ENCODE measurements around the gene STAM. TPM values are rescaled to one million over a fixed set of nuclear protein-coding genes. Genes with fewer than 3 reads are reported as not detected.

The STAM gene
- total RNA-seq, 1 experiment from 2014 or later, result 38.8 TPM

GRCh38 chr10:17729630-17730029, 85.7 kb downstream of the STAM start:
- Histone ChIP-seq H3K4me3 (no peak overlapping the region), H3K9me2 (ENCODE audit: insufficient read depth) (no peaks in the 10 kb centered on the region), H3F3A (ENCODE audit: insufficient read depth, low read depth) (no peaks in the 10 kb centered on the region), H2AFZ (no peak overlapping the region), H3K36me3 (ENCODE audit: low read depth) (no peaks in the 10 kb centered on the region), H4K20me1 (ENCODE audit: insufficient read depth) (no peaks in the 10 kb centered on the region), H3K27me3 (ENCODE audit: insufficient read depth, low read depth) (no peaks in the 10 kb centered on the region), H3K9me3 (ENCODE audit: insufficient read depth, low read depth) (no peaks in the 10 kb centered on the region), H3K4me1 (replicated peaks; ENCODE audit: insufficient read depth) (no peaks in the 10 kb centered on the region), H3K79me2 (ENCODE audit: low read depth) (no peaks in the 10 kb centered on the region), H3K27ac (no peak overlapping the region), H3K4me2 (no peak overlapping the region)
- ChIA-PET POLR2A (ENCODE audit: unreplicated experiment) (no interaction called here), CTCF (interaction anchor here (0.5 kb wide), 1 partner anchor 113 kb away, joined by 8 read pairs; no protein-coding TSS in a partner anchor)
- TF ChIP-seq, protein P1, sequence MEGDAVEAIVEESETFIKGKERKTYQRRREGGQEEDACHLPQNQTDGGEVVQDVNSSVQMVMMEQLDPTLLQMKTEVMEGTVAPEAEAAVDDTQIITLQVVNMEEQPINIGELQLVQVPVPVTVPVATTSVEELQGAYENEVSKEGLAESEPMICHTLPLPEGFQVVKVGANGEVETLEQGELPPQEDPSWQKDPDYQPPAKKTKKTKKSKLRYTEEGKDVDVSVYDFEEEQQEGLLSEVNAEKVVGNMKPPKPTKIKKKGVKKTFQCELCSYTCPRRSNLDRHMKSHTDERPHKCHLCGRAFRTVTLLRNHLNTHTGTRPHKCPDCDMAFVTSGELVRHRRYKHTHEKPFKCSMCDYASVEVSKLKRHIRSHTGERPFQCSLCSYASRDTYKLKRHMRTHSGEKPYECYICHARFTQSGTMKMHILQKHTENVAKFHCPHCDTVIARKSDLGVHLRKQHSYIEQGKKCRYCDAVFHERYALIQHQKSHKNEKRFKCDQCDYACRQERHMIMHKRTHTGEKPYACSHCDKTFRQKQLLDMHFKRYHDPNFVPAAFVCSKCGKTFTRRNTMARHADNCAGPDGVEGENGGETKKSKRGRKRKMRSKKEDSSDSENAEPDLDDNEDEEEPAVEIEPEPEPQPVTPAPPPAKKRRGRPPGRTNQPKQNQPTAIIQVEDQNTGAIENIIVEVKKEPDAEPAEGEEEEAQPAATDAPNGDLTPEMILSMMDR (conservative IDR thresholded peaks at IDR 0.05), result no peak
- no peak for TF ChIP-seq EZH2 (IDR thresholded peaks at IDR 0.05; ENCODE audit: low read depth)
- BruUV-seq (replicated peaks), result no TSS peak
- no peak for DNase-seq
- intact Hi-C loops (cut with micrococcal nuclease; ENCODE audit: unreplicated experiment), result no loop called here

- no peak for TF ChIP-seq EZH2 (IDR thresholded peaks at IDR 0.05; ENCODE audit: low read depth)
- TF ChIP-seq, protein P1 (conservative IDR thresholded peaks at IDR 0.05), result no peak
- DNase-seq, result no peak
- Histone ChIP-seq H3K27me3 (ENCODE audit: insufficient read depth, low read depth) (no peaks in the 10 kb centered on the region), H4K20me1 (ENCODE audit: insufficient read depth) (no peaks in the 10 kb centered on the region), H3F3A (ENCODE audit: insufficient read depth, low read depth) (no peaks in the 10 kb centered on the region), H2AFZ (no peak overlapping the region), H3K9me2 (ENCODE audit: insufficient read depth) (no peaks in the 10 kb centered on the region), H3K4me2 (no peak overlapping the region), H3K9me3 (ENCODE audit: insufficient read depth, low read depth) (no peaks in the 10 kb centered on the region), H3K36me3 (ENCODE audit: low read depth) (no peaks in the 10 kb centered on the region), H3K27ac (no peak overlapping the region), H3K79me2 (ENCODE audit: low read depth) (no peaks in the 10 kb centered on the region), H3K4me3 (no peak overlapping the region), H3K4me1 (replicated peaks; ENCODE audit: insufficient read depth) (no peaks in the 10 kb centered on the region)
- ChIA-PET POLR2A (ENCODE audit: unreplicated experiment) (no interaction called here), CTCF (no interaction called here)
- no TSS peak for BruUV-seq (replicated peaks)
- intact Hi-C loops (cut with micrococcal nuclease; ENCODE audit: unreplicated experiment), result no loop called here
These were observed 86.7 kb downstream of the STAM start for GRCh38 chr10:17730667-17731066.

GRCh38 chr10:17731331-17732020, 87.5 kb downstream of the STAM start:
- H3K4me2 ChIP-seq, result no peak overlapping the region
- H3K9me3 ChIP-seq (ENCODE audit: insufficient read depth, low read depth), result no peaks in the 10 kb centered on the region
- TF ChIP-seq, protein P1 (conservative IDR thresholded peaks at IDR 0.05), result no peak
- no peak for TF ChIP-seq EZH2 (IDR thresholded peaks at IDR 0.05; ENCODE audit: low read depth)
- BruUV-seq (replicated peaks), result no TSS peak
- H3K79me2 ChIP-seq (ENCODE audit: low read depth), result no peaks in the 10 kb centered on the region
- H3K27me3 ChIP-seq (ENCODE audit: insufficient read depth, low read depth), result no peaks in the 10 kb centered on the region
- DNase-seq, result no peak
- no peaks in the 10 kb centered on the region for H3K4me1 ChIP-seq (replicated peaks; ENCODE audit: insufficient read depth)
- ChIA-PET CTCF (no interaction called here), POLR2A (ENCODE audit: unreplicated experiment) (interaction anchor here (0.5 kb wide), 1 partner anchor 314 kb away, joined by 4 read pairs; no protein-coding TSS in a partner anchor)
- no peak overlapping the region for H3K4me3 ChIP-seq
- H2AFZ ChIP-seq, result no peak overlapping the region
- H3F3A ChIP-seq (ENCODE audit: insufficient read depth, low read depth), result no peaks in the 10 kb centered on the region
- no peak overlapping the region for H3K27ac ChIP-seq
- H3K36me3 ChIP-seq (ENCODE audit: low read depth), result no peaks in the 10 kb centered on the region
- no peaks in the 10 kb centered on the region for H4K20me1 ChIP-seq (ENCODE audit: insufficient read depth)
- intact Hi-C loops (cut with micrococcal nuclease; ENCODE audit: unreplicated experiment), result no loop called here
- no peaks in the 10 kb centered on the region for H3K9me2 ChIP-seq (ENCODE audit: insufficient read depth)
